Measurements from ENCODE around the gene JAZF1.

JAZF1 gene

GRCh38 chr7:28195910-28196620, 15.5 kb upstream of the JAZF1 start:
- TF ChIP-seq CTCF (IDR thresholded peaks at IDR 0.05; ENCODE audit: insufficient read depth, low read length, poor library complexity, severe bottlenecking) (no peak), EZH2phosphoT487 (conservative IDR thresholded peaks at IDR 0.05; ENCODE audit: low read length) (no peak)
- no peaks in the 10 kb centered on the region for H3K27me3 ChIP-seq (ENCODE audit: low read length)
- H3K9me3 ChIP-seq (ENCODE audit: insufficient read depth, low read length): no peaks in the 10 kb centered on the region
- no peaks in the 10 kb centered on the region for H3K36me3 ChIP-seq (ENCODE audit: low read length)
- no peak overlapping the region for H3K4me2 ChIP-seq (ENCODE audit: low read depth, low read length, poor library complexity, severe bottlenecking)
- no peaks in the 10 kb centered on the region for H3K79me2 ChIP-seq (ENCODE audit: insufficient read depth, low read length)
- H3K9me2 ChIP-seq (replicated peaks; ENCODE audit: insufficient read depth, low read length): no peaks in the 10 kb centered on the region
- no peak overlapping the region for H2AFZ ChIP-seq (ENCODE audit: low read depth, low read length, severe bottlenecking)
- H3K27ac ChIP-seq (ENCODE audit: low read depth, low read length): no peak overlapping the region
- H3K4me3 ChIP-seq (ENCODE audit: insufficient read depth, low read length, poor library complexity, severe bottlenecking): no peak overlapping the region
- no peaks in the 10 kb centered on the region for H3F3A ChIP-seq (ENCODE audit: insufficient read depth)
- H4K20me1 ChIP-seq (ENCODE audit: low read depth, low read length): no peaks in the 10 kb centered on the region
- H3K9ac ChIP-seq (ENCODE audit: low read length): no peak overlapping the region

GRCh38 chr7:28192786-28193585, 12.4 kb upstream of the JAZF1 start:
- Histone ChIP-seq H3K9me2 (replicated peaks; ENCODE audit: insufficient read depth, low read length) (no peaks in the 10 kb centered on the region), H3K4me3 (ENCODE audit: insufficient read depth, low read length, poor library complexity, severe bottlenecking) (no peak overlapping the region), H3K27me3 (ENCODE audit: low read length) (no peaks in the 10 kb centered on the region), H3F3A (ENCODE audit: insufficient read depth) (no peaks in the 10 kb centered on the region), H3K79me2 (ENCODE audit: insufficient read depth, low read length) (no peaks in the 10 kb centered on the region), H3K36me3 (ENCODE audit: low read length) (no peaks in the 10 kb centered on the region), H3K27ac (ENCODE audit: low read depth, low read length) (no peak overlapping the region), H3K4me2 (ENCODE audit: low read depth, low read length, poor library complexity, severe bottlenecking) (no peak overlapping the region), H2AFZ (ENCODE audit: low read depth, low read length, severe bottlenecking) (no peak overlapping the region), H3K9ac (ENCODE audit: low read length) (no peak overlapping the region), H4K20me1 (ENCODE audit: low read depth, low read length) (no peaks in the 10 kb centered on the region), H3K9me3 (ENCODE audit: insufficient read depth, low read length) (no peaks in the 10 kb centered on the region)
- TF ChIP-seq EZH2phosphoT487 (conservative IDR thresholded peaks at IDR 0.05; ENCODE audit: low read length) (no peak), CTCF (IDR thresholded peaks at IDR 0.05; ENCODE audit: insufficient read depth, low read length, poor library complexity, severe bottlenecking) (no peak)

GRCh38 chr7:28191751-28192150, 11.2 kb upstream of the JAZF1 start:
- Histone ChIP-seq H3K4me2 (ENCODE audit: low read depth, low read length, poor library complexity, severe bottlenecking) (no peak overlapping the region), H3K27me3 (ENCODE audit: low read length) (no peaks in the 10 kb centered on the region), H3K27ac (ENCODE audit: low read depth, low read length) (no peak overlapping the region), H4K20me1 (ENCODE audit: low read depth, low read length) (no peaks in the 10 kb centered on the region), H3K9me2 (replicated peaks; ENCODE audit: insufficient read depth, low read length) (no peaks in the 10 kb centered on the region), H3F3A (ENCODE audit: insufficient read depth) (no peaks in the 10 kb centered on the region), H3K9ac (ENCODE audit: low read length) (no peak overlapping the region), H3K4me3 (ENCODE audit: insufficient read depth, low read length, poor library complexity, severe bottlenecking) (no peak overlapping the region), H3K79me2 (ENCODE audit: insufficient read depth, low read length) (no peaks in the 10 kb centered on the region), H3K9me3 (ENCODE audit: insufficient read depth, low read length) (no peaks in the 10 kb centered on the region), H3K36me3 (ENCODE audit: low read length) (no peaks in the 10 kb centered on the region), H2AFZ (ENCODE audit: low read depth, low read length, severe bottlenecking) (no peak overlapping the region)
- no peak for TF ChIP-seq CTCF (IDR thresholded peaks at IDR 0.05; ENCODE audit: insufficient read depth, low read length, poor library complexity, severe bottlenecking)
- TF ChIP-seq EZH2phosphoT487 (conservative IDR thresholded peaks at IDR 0.05; ENCODE audit: low read length): no peak

Measured in SU-DHL-6 (cell line).